Inferior parietal cortex (tissue), 1 donor: ENCODE results near the gene SOD2.
"Not testable (repeated sequence)": the region's sequence is repeated elsewhere in the genome, so short reads cannot be mapped to it uniquely, and the experiment has no call there.

ENCODE experiments used
- DNase-seq: peaks from one replicate; pipeline ENCODE4 v3.0.0-alpha.2; 2016; ENCODE audit errors: extremely low spot score

SOD2 gene

GRCh38 chr6:159682810-159683209 is 10.2 kb downstream of the SOD2 start:
- no peak for DNase-seq

DNA sequence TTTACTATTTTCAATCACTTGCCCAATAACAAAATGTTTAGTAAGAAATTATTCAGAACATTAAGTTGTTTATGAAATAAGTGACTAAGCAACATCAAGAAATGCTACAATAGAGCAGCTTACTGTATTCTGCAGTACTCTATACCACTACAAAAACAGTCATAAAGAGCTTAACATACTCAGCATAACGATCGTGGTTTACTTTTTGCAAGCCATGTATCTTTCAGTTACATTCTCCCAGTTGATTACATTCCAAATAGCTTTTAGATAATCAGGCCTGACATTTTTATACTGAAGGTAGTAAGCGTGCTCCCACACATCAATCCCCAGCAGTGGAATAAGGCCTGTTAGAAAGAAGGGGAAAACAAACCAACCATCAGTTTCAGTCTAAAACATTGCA is 10.7 kb downstream of the SOD2 start:
- no peak for DNase-seq

- no peak for DNase-seq
These were observed 11.7 kb downstream of the SOD2 start for GRCh38 chr6:159681191-159681880.

DNA sequence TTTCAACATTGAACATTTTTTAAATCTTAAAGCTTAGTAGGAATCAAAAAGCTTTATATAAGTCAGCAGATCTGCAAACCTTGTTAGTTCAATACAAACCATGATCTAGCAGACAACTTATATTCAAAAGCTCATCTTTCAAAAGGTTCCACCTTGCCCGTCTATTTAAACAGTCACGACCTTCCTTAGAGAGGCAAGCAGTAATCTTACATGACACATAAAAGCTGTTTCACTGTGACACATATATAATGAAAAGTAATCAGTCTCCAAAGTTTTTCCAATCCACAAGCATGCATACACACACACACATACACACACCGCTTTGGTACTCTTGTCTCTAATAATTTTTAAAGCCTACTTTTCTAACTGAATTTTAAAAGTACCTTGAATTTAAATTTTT is 12.9 kb downstream of the SOD2 start:
- DNase-seq: no peak

GRCh38 chr6:159679091-159680077 is 13.7 kb downstream of the SOD2 start:
- no peak for DNase-seq

- DNase-seq: no peak
These were observed 14.5 kb downstream of the SOD2 start for GRCh38 chr6:159678574-159678973.

GRCh38 chr6:159677506-159678165 is 15.4 kb downstream of the SOD2 start:
- no peak for DNase-seq

- no peak for DNase-seq
These were observed 16.0 kb downstream of the SOD2 start for GRCh38 chr6:159676890-159677505.

GRCh38 chr6:159676236-159676635 is 16.8 kb downstream of the SOD2 start:
- not testable (repeated sequence) for DNase-seq

DNA sequence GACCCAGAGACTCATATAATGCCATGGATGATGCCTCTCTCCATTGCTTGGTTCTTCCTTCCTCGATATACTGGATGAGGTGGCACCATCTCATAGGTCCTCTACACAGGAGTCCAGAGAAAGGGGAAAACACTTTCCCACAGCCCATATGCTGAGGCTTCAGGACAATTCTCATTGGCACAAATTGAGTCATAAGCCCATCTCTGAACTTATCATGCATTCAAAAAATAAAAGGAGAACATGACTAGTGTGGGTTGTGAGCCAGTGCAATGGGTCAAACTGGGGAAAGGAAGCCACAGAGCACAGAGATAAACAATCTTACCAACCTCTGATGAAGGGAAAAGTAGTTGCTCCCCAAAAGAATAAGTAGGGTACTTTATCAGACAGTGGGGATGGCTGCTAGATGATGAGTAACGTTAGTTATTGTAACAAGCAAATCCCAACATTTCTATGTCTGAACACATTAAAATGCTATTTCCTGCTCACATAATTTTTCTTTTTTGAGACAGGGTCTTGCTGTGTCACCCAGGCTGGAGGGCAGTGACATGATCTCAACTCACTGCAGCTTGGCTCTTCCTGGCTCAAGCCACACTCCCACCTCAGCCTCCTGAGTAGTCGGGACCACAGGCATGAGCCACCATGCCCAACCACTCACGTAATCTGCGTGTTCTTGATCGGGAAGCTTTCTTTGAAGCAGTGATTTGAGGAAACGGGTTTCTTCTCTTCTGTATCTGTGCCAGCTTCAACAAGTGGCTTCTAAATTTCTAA is 27.0 kb downstream of the SOD2 start:
- DNase-seq: no peak

DNA sequence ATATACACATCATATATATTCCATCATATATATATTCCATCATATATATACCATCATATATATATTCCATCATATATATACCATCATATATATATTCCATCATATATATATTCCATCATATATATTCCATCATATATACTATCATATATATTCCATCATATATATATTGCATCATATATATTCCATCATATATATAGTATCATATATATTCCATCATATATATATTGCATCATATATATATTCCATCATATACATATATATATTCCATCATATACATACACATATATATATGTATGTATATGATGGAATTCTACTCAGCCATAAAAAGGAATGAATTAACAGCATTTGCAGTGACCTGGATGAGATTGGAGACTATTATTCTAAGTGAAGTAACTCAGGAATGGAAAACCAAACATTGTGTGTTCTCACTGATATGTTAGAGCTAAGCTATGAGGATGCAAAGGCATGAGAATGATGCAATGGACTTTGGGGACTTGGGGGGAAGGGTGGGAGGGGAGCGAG is 29.6 kb downstream of the SOD2 start:
- DNase-seq: not testable (repeated sequence)

DNA sequence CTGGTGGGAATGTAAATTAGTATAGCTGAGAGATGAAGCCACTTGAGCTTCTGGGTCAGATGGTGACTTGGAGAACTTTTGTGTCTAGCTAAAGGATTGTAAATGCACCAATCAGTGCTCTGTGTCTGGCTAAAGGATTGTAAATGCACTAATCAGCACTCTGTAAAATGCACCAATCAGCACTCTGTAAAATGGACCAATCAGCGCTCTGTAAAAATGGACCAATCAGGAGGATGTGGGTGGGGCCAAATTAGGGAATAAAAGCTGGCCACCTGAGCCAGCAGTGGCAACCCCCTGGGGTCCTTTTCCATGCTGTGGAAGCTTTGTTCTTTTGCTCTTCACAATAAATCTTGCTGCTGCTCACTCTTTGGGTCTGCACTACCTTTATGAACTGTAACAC is 31.1 kb downstream of the SOD2 start:
- DNase-seq: not testable (repeated sequence)

DNA sequence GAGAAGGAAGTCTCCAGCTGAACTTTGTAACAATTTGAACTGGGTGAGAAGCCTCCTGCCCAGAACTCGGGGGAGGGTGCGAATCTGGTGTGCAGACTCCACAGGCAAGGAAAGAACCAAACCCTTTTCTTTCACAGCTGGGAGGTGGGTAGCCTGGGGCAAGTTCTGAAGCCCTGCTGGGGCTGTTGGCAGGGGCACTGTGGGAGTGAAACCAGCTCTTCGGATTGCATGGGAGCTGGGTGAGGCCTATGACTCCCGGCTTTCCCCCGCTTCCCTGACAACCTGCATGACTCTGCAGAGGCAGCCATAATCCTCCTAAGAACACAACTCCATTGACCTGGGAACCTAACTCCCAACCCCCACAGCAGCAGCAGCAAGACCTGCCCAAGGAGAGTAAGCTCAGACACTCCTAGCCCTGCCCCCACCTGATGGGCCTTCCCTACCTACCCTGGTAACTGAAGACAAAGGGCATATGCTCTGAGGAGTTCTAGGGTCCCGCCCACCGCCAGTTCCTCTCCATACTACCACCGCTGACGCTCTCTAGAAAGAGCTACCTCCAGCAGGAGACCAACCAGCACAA is 37.5 kb downstream of the SOD2 start:
- DNase-seq: no peak

- DNase-seq: peak; percentile 86
These were observed 38.5 kb downstream of the SOD2 start for GRCh38 chr6:159654483-159655098.

GRCh38 chr6:159650314-159650713 is 42.7 kb downstream of the SOD2 start:
- no peak for DNase-seq

DNA sequence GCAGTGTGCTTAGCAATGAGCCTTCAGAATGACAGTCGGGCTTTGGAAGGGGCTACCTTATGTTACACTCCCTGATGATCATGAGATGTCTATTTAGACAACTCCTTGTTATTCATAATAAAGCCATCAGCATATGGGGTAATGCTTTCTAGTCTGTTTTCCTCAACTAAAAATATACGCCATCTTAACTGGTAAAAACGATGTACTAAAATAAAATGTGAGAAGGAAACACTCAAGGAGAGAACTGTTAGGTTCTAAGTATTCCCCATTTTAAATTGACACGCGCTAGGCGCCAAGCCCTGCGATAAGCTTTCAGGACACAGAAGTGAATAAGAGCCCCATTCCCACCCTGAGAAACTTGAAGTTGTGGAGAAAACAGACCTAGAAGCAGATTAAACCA is 43.6 kb downstream of the SOD2 start:
- no peak for DNase-seq

GRCh38 chr6:159646733-159647132 is 46.3 kb downstream of the SOD2 start:
- no peak for DNase-seq

DNA sequence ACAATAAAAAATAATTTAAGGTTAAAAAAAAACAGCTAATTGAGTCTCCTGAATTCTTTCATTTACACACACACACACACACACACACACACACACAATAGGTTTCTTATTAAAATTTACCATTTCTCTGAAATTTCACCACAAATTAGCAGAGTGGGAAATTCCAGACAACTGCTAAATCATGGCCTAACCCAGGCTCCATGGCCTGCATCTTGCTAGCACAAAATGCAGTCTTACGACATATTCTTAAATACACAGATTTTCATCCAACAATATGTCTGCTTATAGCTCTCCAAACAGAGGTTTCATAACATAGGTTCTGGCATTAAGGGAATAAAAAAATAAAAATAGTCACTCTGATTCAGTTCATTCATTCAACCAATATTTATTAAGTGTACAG is 46.9 kb downstream of the SOD2 start:
- no peak for DNase-seq

GRCh38 chr6:159645640-159646039 is 47.4 kb downstream of the SOD2 start:
- DNase-seq: no peak
